Ishikawa (cell line): ENCODE measurements around the gene GNPTG.

ENCODE experiments used
- CEBPB ChIP-seq: IDR thresholded peaks from 2 replicates; pipeline ENCODE4 v1.6.1; 2012
- EP300 ChIP-seq: IDR thresholded peaks from 2 replicates; pipeline ENCODE4 v1.6.1; 2012; ENCODE audit warnings: borderline replicate concordance
- NFIC ChIP-seq: IDR thresholded peaks from 2 replicates; pipeline ENCODE4 v1.6.1; 2012
- ZBTB7A ChIP-seq: IDR thresholded peaks from 2 replicates; pipeline ENCODE4 v1.6.1; 2012; ENCODE audit warnings: low read depth
- TF ChIP-seq, protein P1 (sequence below): IDR thresholded peaks from 2 replicates; pipeline ENCODE4 v1.6.1; 2012; ENCODE audit warnings: low read depth, mild to moderate bottlenecking
- TF ChIP-seq, protein P2 (sequence below): IDR thresholded peaks from 2 replicates; pipeline ENCODE4 v1.6.1; 2012

DNA sequence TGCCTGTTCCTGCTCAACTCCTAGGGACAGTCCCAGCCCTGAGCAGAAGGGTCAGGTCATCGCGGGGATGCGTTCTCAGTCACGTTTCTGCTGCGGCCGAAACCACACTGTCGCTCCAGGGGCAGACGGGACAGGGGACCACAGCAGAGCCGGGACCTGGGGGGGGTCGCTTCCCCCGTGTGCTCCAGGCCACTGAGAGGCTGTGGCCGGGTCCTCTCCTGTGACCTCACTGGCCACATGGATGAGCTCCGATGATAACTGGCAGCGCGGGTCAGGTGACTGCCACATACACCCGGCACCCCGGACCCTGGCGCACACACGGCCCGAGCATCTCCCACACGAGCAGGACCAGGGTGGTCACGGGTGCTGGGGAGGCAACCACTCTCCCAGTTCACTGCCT, 12.8 kb downstream of the GNPTG start:
- TF ChIP-seq ZBTB7A = no peak
- TF ChIP-seq, protein P1, sequence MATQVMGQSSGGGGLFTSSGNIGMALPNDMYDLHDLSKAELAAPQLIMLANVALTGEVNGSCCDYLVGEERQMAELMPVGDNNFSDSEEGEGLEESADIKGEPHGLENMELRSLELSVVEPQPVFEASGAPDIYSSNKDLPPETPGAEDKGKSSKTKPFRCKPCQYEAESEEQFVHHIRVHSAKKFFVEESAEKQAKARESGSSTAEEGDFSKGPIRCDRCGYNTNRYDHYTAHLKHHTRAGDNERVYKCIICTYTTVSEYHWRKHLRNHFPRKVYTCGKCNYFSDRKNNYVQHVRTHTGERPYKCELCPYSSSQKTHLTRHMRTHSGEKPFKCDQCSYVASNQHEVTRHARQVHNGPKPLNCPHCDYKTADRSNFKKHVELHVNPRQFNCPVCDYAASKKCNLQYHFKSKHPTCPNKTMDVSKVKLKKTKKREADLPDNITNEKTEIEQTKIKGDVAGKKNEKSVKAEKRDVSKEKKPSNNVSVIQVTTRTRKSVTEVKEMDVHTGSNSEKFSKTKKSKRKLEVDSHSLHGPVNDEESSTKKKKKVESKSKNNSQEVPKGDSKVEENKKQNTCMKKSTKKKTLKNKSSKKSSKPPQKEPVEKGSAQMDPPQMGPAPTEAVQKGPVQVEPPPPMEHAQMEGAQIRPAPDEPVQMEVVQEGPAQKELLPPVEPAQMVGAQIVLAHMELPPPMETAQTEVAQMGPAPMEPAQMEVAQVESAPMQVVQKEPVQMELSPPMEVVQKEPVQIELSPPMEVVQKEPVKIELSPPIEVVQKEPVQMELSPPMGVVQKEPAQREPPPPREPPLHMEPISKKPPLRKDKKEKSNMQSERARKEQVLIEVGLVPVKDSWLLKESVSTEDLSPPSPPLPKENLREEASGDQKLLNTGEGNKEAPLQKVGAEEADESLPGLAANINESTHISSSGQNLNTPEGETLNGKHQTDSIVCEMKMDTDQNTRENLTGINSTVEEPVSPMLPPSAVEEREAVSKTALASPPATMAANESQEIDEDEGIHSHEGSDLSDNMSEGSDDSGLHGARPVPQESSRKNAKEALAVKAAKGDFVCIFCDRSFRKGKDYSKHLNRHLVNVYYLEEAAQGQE = no peak
- TF ChIP-seq CEBPB = no peak
- no peak for TF ChIP-seq NFIC
- TF ChIP-seq, protein P2, sequence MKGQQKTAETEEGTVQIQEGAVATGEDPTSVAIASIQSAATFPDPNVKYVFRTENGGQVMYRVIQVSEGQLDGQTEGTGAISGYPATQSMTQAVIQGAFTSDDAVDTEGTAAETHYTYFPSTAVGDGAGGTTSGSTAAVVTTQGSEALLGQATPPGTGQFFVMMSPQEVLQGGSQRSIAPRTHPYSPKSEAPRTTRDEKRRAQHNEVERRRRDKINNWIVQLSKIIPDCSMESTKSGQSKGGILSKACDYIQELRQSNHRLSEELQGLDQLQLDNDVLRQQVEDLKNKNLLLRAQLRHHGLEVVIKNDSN = no peak
- no peak for TF ChIP-seq EP300
